LNCaP clone FGC (cell line): Measurements from ENCODE around the gene PAK4.

Experiments
- DNase-seq: peaks from one replicate; pipeline ENCODE4 v3.0.0-alpha.2; 2011; ENCODE audit warnings: low read depth
- H3K4me3 ChIP-seq: 2 replicates; pipeline ENCODE4 v1.5.1; 2011; ENCODE audit warnings: mild to moderate bottlenecking, low read depth, low read length, control low read depth
- TF ChIP-seq, protein P1 (sequence below): IDR thresholded peaks from 2 replicates; pipeline ENCODE4 v1.5.1; 2012; ENCODE audit warnings: mild to moderate bottlenecking; ENCODE audit not compliant: control insufficient read depth, insufficient read depth; ENCODE audit errors: extremely low read depth

The PAK4 gene

DNA sequence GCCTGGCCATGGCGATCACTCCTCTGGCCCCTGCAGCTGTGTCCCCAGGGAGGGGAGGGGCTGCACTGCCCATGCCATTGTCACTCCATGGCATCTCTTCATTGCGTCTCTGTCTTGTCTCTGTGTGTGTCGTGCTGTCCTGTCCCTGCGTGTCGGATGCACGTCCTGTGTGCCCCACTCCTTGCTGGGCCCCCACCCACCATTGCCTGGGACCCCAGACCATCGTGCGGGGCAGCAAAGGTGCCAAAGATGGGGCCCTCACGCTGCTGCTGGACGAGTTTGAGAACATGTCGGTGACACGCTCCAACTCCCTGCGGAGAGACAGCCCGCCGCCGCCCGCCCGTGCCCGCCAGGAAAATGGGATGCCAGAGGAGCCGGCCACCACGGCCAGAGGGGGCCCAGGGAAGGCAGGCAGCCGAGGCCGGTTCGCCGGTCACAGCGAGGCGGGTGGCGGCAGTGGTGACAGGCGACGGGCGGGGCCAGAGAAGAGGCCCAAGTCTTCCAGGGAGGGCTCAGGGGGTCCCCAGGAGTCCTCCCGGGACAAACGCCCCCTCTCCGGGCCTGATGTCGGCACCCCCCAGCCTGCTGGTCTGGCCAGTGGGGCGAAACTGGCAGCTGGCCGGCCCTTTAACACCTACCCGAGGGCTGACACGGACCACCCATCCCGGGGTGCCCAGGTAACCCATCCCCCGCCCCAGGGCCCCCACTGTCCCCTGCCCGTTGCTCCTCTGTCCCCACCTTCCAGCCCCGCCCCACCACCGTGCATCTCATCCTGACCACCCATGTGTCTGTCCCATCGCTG is 47.3 kb downstream of the PAK4 start:
- no peak for DNase-seq

GRCh38 chr19:39173502-39173991 is 48.0 kb downstream of the PAK4 start:
- TF ChIP-seq, protein P1, sequence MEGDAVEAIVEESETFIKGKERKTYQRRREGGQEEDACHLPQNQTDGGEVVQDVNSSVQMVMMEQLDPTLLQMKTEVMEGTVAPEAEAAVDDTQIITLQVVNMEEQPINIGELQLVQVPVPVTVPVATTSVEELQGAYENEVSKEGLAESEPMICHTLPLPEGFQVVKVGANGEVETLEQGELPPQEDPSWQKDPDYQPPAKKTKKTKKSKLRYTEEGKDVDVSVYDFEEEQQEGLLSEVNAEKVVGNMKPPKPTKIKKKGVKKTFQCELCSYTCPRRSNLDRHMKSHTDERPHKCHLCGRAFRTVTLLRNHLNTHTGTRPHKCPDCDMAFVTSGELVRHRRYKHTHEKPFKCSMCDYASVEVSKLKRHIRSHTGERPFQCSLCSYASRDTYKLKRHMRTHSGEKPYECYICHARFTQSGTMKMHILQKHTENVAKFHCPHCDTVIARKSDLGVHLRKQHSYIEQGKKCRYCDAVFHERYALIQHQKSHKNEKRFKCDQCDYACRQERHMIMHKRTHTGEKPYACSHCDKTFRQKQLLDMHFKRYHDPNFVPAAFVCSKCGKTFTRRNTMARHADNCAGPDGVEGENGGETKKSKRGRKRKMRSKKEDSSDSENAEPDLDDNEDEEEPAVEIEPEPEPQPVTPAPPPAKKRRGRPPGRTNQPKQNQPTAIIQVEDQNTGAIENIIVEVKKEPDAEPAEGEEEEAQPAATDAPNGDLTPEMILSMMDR, result no peak
- no peak overlapping the region for H3K4me3 ChIP-seq
- DNase-seq, result no peak

More for the DNA sequence above, 47.3 kb downstream of the PAK4 start:
- TF ChIP-seq, protein P1, result no peak
- no peak overlapping the region for H3K4me3 ChIP-seq

DNA sequence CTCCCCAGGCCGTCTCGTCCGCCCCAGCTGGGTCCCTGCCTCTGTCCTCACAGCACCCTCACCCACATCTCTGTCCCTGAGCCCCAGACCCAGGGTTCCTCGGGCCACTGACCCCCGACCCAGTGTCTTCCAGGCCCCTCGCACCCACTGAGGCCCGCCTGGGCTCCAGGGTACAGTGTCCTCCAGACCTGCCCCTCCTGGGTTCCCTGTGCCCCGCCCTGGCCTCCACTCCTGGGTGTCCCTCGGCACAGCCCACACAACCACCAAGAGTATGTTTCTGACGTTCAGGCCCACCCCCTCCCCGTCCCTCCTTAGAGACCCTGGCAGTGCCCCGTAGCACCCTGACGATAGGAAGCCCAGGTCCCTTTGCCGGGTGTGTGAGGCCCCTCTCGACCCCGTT is 48.6 kb downstream of the PAK4 start:
- H3K4me3 ChIP-seq, result no peak overlapping the region
- TF ChIP-seq, protein P1, result no peak
- DNase-seq, result no peak

GRCh38 chr19:39174558-39175544 is 49.3 kb downstream of the PAK4 start:
- DNase-seq, result no peak
- TF ChIP-seq, protein P1, result no peak
- no peak overlapping the region for H3K4me3 ChIP-seq

DNA sequence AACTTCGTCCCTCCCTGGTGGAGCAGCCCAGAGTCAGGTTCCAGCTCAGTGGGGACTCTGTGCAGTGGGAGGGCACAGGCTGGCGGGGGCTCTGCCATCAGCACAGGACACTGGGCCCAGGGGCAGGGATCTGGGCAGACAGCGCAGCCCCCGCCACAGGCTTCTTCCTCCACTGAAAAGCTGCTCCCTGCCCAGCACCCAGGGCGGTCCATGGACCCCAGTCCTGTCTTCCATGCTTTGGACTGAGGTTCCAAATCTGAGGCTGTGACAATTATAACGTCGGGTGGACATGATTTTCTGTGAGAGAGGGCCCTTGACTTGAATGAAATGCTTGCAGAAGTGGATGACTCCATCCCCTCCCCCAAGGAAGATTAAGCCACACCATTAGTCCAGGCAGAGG is 50.0 kb downstream of the PAK4 start:
- DNase-seq, result no peak
- no peak overlapping the region for H3K4me3 ChIP-seq
- TF ChIP-seq, protein P1, result no peak

DNA sequence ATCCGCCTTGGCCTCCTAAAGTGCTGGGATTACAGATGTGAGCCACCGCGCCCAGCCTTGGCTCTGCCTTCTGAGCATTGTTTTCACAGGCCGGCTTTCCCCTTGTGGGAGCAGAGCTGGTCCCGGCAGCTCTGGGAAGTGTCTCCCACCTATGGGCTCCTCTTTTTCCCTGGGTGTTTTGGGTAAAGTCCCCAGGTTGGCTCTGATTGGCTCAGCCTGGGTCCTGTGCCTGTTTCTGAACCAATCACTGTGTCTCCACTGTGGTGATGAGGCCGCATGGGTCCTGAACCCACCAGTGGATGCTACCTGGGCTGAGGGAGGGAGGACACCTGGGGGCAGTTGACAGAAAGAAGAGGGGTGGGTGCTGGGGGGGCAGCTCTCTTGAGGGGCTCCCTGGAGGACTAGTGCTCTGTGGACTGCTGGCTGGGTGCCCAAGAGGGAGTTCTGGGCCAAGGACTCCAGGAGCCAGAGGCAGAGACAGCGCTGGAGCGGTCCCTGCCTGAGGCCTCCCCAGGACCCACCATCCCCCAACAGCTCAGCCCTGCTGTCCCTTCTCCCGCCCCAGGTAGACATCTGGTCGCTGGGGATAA is 51.6 kb downstream of the PAK4 start:
- no peak overlapping the region for H3K4me3 ChIP-seq
- TF ChIP-seq, protein P1, result no peak
- no peak for DNase-seq
